Activated CD4-positive, CD25-positive, alpha-beta regulatory T cell treated with anti-CD3 and anti-CD28 coated beads, Interleukin-2, amount 50 U/mL, for 72 hours (primary cell): ENCODE measurements around the gene C15orf39.
"Not testable (repeated sequence)": the region's sequence is repeated elsewhere in the genome, so short reads cannot be mapped to it uniquely, and the experiment has no call there.

Experiments
- DNase-seq: peaks from one replicate; pipeline ENCODE4 v3.0.0; 2021

The C15orf39 gene

DNA sequence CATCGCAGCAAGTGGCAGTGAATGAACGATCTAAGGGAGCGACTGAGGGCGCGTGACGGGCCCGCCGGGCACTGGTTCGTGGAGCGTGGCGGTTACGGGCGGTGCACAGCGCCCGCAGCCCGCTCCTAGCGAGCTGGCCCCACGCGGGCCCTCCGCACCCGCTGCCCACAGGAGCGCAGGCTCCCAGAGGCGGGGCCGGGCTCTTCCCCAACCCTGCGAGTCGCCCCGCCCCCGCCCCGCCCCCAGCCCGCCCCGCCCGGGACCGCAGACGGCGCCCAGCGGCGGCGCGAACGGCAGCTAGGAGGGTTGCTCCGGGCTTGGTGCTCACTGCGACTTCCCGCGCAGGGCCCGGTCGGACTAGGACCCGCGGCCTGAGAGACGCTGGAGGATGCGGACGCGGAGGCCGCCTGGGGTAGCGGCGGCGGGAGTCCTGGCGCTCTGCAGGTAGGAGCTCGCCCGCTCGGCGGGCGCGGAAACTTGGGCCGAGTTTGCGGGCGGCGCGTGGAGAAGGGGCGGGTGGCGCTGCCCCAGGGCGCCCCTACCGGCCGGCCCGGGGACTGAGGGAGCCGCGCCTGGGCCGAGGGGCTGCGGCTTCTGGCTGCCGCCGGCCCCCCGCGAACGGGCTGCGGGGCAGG, at the start of gene C15orf39:
TSS of gene C15orf39 (plus strand) at position 267 of the 635 bp plus-strand sequence. CDS start 4,167 bp downstream, outside the sequence.
- DNase-seq, result peak; percentile 84

DNA sequence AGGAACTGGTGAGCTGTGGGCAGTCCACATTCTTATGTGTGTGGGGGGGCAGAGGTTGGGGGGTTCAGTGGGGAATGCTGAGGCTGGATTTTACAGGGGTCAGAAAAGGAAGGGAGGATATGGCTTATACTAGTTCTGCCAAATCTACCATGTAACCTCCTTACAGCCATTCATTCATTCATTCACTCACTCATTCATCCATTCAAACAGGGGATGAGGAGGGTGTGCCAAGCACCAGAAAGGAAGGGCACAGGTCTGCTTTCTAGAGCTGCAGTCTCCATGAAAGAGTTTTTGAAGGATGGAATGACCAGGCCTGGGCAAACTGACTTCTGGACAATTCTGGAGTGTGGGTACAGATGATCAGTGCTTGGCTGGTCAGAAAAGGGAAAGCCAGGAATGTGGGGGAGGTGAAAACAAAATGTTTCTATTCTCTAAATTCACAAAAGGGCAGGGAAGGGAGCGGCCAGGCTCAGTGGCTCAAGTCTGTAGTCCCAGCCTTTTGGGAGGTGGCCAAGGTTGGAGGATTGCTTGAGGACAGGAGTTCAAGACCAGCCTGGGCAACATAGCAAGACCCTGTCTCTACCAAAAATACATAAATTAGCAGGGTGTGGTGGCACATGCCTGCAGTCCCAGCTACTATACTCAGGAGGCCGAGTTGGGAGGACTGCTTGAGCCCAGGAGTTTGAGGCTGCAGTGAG, 49.2 kb upstream of the C15orf39 start:
- DNase-seq, result no peak

DNA sequence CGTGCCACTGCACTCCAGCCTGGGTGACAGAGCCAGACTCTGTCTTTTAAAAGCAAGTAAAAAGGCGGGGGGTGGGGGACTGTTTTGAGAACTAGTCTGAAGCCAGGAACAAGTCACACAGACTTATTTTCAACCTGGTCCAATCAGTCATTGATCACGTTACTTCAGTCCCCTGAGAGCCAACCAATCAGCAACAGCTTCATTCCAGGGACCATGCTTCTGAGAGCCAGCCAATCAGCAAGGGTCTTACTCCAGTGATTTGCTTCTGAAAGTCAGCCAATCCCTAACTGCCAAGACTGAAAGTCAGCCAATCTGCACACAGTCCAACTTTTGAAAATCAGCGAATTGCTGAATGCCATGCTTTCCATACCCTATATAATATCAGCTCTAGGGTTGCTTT, 48.6 kb upstream of the C15orf39 start:
- no peak for DNase-seq

DNA sequence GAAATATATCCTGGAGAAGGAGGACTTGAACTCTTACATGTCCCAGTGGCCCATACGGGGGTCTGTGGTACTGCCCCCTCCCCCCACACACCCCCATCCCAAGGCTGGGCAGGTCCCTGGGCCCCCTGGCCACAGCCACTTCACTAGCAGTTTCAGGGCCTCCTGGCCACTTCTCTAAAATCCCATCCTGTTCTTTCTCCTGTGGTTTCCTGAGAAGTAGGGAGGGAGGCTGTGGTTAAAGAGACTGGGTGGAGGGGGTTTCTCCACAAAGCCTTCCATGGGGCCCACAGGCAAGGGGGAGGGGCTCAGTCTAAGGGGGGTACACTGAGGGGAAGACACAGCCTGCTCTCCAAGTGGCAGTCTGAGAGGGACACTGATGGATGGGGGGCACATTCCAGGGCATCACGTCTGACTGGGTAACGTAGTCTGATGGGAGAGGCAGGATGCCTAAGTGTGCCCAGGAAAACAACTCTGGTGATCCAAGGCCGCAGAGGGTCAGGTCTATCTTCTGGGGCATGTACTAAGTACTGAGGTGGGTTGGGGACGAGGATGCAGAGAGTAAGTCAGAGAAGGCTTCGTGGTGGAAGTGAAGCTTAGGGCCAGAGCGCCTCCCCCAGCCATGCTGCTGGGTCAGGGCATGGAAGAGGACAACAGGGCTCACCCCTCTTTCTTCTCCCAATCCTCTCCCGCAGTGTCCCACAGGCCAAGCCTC, 48.0 kb upstream of the C15orf39 start:
- DNase-seq, result no peak

DNA sequence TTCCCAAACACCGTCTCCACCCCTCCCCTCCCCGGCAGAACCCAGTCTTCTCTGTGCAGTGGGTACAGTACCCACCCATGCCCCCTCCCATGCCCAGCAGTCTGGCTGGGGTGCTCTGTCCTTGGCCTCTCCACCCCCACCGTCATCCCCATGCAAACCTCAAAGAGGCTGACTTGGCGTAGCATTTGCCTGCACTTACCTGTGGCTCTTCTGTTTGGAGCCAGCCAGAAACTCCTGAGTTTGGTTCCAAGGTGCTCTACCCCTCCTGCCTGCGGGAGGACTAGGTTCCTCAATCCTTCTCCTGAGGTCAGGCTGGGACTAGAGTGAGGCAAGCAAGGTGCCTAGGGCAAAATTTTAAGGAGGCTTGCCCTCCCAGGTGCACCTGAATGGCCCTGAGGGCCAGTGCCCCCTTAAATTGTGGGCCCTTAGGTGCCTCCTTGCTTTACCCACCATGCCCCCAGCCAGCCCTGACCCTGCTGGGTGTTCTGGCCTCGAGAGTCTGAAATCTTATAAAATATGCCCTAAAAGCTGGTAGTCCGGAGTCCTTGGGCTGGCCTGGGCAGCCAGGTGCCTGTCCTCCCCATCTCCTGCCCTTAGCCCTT, 47.1 kb upstream of the C15orf39 start:
- DNase-seq, result no peak

DNA sequence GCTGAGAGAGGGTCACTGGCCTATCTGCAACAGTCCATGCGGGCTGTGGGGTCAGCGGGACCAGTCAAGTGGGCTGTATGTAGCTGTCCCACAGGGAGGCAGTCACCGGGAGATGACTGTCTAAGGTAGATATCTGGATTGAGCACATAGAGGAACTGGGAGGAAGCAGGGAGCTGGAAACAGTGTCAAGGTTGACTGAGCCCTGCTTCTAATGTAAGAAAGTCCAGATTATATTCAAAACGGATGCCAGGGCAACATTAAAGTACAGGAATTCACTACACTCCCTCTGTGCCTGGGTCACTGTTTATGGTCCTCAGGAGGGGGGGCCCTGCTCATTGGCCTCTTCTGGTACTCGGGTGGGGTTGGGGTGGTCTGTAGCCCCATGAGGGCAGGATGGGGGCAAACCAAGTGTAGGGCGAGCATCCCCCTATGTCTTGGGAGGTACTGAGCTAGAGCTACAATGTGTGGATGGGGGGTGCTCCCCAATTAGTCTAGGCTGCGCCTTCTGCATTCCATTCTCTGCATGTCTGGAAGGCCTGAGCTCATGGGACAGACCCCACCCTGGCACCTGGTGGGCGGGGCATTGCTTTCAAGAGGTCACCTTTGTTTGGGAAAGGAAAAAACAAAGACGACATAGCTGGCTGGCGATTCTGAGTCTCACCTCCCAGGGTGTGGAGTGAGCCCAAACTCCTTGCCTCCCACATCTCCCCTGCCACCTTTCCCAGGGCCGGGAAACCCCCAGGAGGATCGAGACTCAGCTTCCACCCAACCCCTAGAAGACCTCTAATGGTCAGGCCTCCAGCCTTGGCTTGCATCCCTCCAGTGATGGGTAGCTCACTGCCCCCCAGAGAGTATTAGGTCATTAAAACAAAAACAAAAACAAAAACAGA, 45.1 kb upstream of the C15orf39 start:
- no peak for DNase-seq

DNA sequence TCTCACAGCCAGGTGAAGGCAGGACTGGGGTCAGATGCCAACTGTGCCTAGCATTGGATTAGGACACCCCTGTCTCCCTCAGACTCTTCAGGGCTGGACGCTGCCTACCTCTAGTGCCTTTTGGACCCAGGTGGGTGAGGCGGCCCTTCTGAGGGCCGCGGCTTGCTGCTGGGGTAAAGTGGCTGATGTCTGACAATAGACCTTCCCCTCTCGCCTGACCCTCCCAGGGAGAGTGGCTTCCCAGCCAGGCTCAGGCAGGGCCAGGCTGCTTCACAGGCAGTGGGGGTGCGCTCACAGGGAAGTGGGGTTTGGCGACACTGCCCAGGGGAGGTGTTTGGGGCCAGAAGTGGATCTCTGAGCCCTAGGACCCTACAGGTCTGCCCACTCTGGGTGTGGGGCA, 43.3 kb upstream of the C15orf39 start:
- no peak for DNase-seq

DNA sequence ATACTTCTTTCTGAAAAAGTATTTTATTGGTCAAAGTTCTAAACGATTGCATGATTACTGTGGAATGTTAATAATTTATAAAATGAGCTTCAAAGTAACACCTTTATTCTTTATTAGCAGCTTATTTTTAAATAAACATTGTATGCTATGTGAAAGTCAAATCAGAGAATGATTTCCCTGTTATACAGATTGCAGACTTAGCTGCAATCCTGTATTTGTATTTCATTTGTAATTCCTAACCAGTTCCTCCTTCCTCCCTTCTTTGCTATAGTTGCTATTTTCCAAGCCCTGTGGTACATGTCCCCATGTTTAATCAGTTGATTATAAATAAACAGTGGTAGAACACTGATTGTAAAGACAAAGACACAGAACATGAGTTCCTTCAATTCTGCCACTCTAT, 42.4 kb upstream of the C15orf39 start:
- DNase-seq, result no peak

DNA sequence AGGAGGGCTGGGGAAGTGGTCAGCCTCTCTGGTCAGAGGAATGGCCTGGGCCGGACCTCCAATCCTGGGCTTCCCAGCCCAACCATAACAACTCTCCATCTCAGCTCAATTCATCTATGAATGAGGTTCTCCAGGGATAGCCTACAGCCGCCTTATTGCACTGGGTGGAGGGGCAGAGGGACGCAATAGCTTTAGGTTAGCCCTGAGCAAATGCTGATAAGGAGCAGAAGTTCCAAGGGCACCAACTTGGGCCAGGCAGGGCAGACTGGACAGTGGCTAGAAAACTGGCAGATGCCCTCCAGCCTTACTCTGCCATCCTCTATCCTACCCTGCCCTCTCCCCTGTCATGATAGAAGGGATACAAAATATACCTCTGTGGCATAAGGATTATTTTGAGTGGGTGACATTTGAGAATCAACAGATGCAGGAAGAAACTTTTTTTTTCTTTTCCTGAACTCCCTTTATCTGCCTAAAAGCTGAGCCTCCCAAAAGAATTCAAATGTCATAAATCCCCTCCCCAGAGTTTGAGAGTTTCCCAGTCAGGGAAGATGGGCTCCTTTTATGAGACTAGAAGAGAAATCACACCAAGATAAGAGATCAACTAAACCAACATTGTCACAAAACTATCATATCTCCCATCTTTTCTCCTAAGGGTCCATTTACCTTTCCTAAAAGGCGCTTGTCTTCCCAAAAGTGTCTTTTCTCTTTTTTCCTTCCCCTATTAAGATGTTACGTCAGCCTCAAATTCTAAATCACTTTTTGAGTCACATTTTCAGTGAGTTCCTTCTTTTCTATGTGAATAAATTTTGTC, 40.4 kb upstream of the C15orf39 start:
- DNase-seq, result no peak

DNA sequence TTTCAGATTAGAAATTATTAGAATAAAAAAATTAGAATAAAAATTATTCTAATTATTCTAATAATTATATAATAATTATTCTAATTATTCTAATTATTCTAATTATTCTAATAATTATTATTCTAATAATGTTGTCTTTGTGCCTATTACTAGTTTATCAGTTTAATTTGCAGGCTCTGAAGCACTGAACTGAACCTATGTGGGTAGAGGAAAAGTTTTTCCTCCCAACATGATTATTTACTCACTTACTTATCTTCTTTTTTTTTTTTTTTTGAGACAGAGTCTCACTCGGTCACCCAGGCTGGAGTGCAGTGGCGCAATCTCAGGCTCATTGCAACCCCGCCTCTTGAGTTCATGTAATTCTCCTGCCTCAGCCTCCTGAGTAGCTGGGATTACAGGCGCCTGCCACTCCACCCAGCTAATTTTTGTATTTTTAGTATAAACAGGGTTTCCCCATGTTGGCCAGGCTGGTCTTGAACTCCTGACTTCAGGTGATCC, 39.7 kb upstream of the C15orf39 start:
- DNase-seq, result no peak

DNA sequence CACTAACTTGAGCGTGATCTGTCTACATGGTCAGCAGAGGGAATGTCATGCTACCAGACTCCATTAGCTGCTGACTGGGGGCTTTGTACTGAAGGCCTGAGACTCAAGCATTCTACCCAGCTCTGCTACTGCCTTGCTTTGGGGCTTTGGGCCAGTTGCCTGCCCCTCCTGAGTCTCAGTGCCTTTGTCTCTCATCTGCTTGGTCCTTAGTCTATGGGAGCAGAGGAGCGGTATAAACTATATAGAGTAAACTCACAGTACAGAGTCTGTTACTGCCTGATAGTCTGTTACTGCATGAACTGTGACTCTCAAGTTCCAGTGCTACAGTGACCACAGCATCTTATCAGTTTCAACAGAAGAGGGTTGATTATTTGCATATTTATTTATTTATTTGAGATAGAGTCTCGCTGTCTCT, 38.5 kb upstream of the C15orf39 start:
- DNase-seq, result no peak

DNA sequence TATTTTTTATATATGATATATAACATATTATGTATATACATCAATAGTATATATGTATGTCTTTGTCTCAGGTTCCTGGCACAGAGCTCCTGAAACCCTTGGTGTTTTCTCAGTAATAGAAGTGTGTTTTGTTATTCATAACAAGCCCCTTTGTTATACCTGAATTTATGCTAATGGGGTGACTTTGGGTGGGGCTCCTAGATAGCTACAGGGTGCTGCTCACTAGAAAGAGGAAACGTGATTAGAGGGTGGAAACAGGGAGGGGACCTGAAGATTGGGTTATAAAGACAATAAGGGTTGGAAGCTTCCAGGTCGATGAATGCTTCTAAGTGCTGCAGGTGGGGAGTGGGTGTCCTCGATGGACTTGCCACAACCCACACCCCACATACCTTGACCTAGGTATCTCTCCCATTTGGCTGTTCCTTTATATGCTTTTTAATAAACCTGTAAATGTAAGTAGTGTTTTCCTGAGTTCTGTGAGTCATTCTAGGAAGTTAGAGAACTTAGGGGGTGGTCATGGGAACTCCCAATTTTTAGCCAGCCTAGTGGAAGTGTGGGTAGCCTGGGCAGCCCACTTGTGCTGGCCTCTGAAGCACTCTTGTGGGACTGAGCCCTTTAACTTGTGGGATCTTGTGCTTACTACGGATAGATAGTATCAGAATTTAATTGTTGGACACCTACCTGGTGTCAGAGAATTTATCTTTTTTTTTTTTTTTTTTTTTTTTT, 36.9 kb upstream of the C15orf39 start:
- DNase-seq, result no peak

DNA sequence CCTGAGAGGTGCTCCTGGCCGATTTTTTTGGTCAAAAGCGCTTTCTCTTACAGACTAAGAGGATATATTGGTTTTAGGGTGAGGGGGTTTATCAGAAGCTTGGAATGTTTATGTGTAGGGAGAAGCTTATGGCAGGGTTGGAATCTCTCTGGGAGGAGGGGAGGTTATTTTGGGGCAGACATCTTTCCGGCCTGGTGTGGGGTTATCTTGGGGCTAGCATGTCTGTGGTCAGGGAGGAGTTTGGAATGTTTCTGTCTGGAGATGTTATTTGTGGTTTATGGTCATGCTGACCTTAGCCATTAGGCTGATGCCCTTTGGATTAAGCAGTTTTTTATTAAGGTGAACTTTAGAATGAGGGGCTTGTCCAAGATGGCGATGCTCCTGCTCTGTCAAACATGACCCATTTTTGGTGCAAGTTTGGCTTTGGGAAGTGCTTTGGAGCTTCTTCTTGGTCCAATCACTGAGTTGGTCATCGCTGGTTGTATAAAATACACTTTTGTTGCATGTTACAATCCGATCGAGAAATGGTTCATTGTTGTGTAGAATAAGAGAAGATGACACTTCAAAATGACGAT, 35.1 kb upstream of the C15orf39 start:
- not testable (repeated sequence) for DNase-seq

DNA sequence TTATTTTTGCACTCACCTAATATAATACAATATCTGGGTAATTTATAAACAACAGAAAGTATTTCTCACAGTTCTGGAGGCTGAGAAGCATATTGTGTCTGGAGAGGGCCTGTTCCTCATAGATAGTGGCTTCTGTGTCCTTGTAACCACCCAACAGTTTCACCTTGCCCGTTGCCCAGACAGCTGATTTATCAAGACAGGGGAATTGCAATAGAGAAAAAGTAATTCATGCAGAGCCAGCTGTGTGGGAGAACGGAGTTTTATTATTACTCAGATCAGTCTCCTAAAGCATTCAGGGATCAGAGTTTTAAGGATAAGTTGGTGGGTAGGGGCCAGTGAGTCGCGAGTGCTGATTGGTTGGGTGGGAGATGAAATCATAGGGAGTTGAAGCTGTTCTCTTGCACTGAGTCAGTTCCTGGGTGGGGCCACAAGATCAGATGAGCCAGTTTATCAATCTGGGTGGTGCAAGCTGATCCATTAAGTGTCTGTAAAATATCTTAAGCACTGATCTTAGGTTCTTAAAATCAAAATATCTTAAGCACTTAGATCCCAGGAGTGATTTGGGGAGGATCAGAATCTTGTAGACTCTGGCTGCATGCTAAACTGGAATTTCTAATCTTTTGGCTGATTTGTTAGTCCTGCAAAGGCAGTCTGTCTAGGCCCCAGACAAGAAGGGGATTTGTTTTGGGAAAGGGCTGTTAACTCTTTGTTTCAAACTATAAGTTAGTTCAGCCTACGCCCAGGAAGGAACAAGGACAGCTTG, 33.9 kb upstream of the C15orf39 start:
- no peak for DNase-seq

DNA sequence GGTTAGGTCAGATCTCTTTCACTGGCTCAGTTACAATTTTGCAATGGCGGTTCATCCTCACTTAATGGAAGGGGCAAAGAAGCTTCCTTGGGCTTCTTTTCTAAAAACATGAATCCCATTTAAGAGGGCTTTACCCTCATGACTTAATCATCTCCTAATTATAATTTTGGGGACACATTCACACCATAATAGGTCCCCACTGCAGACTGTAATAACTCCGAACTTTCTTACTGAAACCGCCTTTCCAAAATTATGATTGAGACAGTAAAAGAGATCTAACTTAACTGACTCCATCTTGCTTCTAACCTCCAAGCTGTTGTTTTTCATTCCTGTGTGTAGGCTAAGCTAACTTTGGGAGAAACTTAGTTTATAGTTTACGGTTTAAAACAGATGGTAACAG, 33.3 kb upstream of the C15orf39 start:
- DNase-seq, result no peak

DNA sequence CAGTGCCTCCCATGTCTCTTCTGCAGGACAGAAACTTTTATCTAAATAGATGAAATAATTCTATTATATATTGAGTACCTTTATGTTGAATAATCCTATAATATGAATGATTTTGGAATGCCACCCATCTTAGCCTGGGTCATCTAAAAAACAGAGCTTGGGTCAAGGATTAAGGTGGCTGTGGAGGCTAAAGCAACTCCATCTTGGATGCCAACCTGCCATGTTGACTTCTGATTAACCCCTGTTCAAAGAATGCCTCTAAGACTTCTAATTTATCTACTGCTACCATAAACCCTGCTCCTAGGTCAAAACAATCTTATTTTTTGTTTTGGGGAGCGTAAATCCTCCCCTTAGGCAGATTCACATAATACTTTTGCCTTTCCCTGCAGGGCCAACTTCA, 31.5 kb upstream of the C15orf39 start:
- no peak for DNase-seq

DNA sequence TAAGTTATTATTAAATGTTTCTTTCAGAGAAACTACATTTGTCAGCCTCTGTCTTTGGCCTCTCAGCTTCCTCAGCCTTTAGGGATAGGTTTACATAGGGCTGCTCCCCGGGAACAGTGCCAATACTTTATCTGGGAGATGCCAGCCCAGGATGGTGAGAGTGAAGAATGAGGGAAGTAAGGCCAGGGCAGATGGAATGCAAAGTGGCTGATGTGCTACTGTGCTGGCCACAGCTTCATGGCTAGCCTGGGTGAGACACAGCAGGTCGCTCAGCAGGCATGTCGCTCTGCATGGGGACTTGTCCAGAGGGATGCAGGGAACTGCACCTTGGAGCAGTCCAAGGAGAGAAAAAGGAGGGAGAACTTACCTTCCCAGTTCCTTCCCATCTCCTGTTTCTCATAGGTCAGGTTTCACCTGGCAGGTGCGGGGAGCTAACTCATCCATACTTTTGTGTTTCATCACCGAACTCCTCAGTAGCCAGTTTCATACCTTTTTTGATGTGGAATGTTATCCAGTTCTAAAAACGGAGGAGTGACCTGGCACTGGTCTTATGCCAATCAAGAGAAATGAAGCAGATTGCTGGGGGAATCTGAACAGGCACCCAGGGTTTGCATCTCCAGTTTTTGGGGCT, 30.9 kb upstream of the C15orf39 start:
- no peak for DNase-seq

DNA sequence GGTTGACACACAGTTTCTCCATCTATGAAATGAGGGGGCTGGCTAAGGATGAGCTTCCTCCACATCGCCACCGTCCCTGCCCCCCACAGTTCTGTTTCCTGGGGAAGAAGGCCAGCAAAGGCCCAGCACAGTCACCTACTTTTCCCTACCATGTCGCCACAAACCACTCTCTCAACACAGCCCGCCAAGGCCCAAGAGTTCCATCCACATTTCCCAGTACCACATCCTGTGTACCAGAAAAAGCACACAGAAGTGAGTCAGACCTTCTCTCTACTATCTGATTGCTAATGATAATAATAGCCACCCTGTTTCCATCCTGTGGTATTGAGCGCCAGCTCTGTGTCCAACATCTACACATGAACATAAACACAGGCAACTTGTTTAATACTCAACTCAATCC, 30.3 kb upstream of the C15orf39 start:
- DNase-seq, result no peak

DNA sequence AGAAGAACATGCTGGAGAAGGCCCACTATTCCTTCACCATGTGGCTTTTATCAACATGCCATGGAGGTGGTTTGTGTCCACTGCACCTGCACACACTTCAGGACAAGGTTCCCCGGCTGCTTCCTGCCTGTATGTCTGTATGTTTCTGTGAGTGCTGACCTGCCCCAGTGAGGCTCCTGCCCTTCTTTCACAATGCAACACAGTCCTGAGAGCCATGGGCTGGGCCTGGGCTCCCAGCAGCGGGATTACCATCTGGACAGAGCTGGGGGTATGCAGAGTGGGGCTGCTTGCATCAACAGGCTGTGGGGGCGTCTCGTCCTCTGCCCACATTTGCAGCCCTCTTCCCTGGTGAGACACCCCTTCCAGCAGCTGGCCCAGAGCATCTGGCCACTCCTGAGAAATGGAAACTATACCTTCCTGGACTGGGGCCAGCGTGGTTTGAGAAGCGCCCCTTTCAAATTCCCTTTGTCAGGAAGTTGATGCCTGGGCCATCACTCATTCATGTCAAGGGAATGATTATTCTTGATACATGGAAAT, 29.3 kb upstream of the C15orf39 start:
- no peak for DNase-seq
